GM06990 (cell line): ENCODE data around the gene PYGL.

Source experiments
- DNase-seq: peaks from one replicate; pipeline ENCODE4 v3.0.0-alpha.2; 2011; ENCODE audit not compliant: insufficient read length; ENCODE audit errors: extremely low read depth
- H3K27me3 ChIP-seq: replicated peaks from 2 replicates; pipeline ENCODE4 v1.6.0; 2011; ENCODE audit warnings: low read length; ENCODE audit not compliant: control insufficient read depth, insufficient read depth
- H3K36me3 ChIP-seq: 2 replicates; pipeline ENCODE4 v1.5.1; 2011; ENCODE audit warnings: low read length; ENCODE audit not compliant: control insufficient read depth, insufficient read depth
- H3K4me3 ChIP-seq: replicated peaks from 2 replicates; pipeline ENCODE4 v1.5.1; 2011; ENCODE audit warnings: low read depth, mild to moderate bottlenecking, control low read depth, low read length
- TF ChIP-seq, protein P1 (sequence below): IDR thresholded peaks from 2 replicates; pipeline ENCODE4 v1.5.1; 2011; ENCODE audit warnings: low read length, control low read depth, mild to moderate bottlenecking, inconsistent platforms; ENCODE audit not compliant: insufficient read depth, poor library complexity, severe bottlenecking

Gene PYGL

DNA sequence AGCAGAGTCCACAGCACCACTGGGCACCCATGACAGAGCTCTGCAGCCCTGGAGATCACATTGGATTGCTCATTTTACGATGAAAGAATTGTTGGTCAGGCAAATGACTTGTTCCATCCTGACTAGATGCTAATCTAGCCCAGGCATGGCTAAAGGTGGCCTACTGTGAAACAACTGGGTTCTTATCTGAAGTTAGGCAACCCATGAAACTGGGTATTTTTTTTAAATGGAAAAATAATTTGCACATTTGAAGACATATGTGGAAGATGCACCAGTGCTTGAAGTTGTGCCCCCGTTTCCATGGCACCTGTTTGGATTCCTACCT, 8.3 kb downstream of the PYGL start:
- Histone ChIP-seq H3K4me3 (no peak overlapping the region), H3K36me3 (no peaks in the 10 kb centered on the region), H3K27me3 (no peaks in the 10 kb centered on the region)
- TF ChIP-seq, protein P1, sequence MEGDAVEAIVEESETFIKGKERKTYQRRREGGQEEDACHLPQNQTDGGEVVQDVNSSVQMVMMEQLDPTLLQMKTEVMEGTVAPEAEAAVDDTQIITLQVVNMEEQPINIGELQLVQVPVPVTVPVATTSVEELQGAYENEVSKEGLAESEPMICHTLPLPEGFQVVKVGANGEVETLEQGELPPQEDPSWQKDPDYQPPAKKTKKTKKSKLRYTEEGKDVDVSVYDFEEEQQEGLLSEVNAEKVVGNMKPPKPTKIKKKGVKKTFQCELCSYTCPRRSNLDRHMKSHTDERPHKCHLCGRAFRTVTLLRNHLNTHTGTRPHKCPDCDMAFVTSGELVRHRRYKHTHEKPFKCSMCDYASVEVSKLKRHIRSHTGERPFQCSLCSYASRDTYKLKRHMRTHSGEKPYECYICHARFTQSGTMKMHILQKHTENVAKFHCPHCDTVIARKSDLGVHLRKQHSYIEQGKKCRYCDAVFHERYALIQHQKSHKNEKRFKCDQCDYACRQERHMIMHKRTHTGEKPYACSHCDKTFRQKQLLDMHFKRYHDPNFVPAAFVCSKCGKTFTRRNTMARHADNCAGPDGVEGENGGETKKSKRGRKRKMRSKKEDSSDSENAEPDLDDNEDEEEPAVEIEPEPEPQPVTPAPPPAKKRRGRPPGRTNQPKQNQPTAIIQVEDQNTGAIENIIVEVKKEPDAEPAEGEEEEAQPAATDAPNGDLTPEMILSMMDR: no peak
- DNase-seq: no peak

DNA sequence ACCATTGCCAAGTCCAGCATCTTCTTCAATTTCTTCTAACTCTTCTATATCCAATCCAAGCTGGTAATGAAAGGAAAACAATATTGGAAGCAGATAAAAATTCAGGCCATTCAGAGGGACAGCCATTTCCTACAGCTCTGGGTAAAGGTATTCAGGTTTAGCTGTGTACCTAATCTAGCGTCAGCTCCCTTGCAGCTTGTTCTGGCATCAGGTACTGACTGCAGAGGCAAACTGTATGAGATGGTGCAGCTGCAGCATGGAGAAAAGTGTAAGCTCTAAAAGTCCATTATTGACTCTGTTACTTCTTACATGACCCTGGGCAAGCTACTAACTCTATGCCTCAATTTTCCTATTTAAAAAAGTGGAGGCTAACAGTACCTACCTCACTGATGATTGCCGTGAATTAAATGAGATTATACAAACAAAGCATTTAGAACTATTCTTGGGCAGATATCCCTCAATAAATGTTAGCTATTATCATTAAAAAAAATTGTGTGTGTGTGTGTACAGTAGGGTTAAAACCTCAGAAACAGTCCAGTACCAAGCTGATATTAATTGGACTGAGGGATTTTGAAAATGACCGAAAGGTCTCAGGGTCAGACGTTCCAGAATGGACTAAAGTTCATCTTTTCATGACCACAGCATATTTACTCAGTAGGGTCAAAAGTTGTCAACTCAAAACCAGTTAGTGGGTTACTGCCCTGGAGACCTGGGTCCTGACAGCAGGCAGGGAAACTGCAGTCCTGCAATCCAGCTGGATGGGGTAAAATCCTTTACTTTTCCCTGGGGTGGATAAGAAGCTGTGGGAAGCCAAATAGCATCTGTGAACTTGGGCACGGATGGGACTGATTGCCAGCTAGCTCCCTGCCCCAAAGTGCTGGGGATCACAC, 8.9 kb downstream of the PYGL start:
- Histone ChIP-seq H3K27me3 (no peaks in the 10 kb centered on the region), H3K36me3 (no peaks in the 10 kb centered on the region), H3K4me3 (no peak overlapping the region)
- DNase-seq: no peak
- TF ChIP-seq, protein P1: no peak

DNA sequence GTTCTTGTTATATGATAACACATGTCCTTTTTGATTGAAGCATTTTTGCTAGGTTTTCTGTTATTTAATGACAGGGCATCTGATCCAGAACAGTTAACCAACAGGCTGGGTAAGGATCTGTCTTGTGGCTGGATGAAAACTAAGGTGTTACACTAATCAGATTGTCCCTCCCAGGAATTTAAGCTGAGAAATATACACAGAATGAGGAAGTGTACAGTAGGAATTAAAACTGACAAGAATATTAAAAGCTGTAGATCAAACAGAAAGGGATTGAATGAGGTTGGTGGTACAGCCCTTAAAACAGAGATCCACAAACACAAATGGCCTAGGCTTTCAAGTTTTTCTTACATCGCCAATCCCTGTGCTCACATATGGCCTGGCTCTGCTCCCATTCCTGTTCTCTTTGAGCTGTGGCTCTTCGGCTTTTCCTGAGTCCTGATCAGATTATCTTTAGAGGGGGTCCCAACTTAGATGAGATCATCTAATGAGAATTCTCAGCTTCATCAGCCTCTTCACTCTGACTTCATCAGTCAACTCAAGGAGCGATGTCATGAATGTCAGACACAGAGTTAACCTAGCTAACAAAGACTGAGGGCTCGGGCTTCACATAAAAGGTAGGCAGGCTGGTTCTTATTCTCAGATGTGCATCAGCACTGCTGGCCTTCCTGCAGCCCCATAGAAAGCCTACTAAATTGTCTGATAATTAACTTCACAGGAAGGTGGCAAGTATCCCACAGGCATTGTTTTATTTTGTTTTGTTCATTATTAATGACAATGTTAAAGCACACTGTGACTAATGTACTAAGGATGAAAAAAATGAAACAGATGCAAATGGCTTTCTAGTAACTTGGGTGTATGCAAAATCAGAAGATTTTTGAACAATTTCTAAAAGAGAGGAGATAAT, 11.4 kb downstream of the PYGL start:
- TF ChIP-seq, protein P1: no peak
- no peaks in the 10 kb centered on the region for H3K36me3 ChIP-seq
- H3K27me3 ChIP-seq: no peaks in the 10 kb centered on the region
- H3K4me3 ChIP-seq: no peak overlapping the region
- DNase-seq: no peak

DNA sequence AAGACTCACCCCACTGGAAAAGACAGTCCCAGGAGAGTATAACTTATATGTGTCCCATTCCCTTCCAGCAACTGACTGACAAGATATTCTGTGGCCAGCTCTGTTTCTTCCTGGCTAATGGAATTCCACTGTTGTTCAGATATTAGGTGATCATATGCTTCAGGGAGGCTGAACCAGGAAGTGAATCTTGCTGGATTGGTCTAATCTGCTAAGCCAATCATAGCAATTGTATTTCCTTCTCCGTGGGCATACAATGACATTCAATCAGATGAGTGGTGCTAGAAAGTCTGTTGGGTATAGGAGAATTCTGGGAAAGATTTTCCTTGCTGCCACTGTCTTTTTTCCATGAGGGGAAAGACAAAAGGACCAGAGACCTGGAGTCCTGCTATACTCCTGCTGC, 12.1 kb downstream of the PYGL start:
- Histone ChIP-seq H3K4me3 (no peak overlapping the region), H3K36me3 (no peaks in the 10 kb centered on the region), H3K27me3 (no peaks in the 10 kb centered on the region)
- TF ChIP-seq, protein P1: no peak
- DNase-seq: no peak

DNA sequence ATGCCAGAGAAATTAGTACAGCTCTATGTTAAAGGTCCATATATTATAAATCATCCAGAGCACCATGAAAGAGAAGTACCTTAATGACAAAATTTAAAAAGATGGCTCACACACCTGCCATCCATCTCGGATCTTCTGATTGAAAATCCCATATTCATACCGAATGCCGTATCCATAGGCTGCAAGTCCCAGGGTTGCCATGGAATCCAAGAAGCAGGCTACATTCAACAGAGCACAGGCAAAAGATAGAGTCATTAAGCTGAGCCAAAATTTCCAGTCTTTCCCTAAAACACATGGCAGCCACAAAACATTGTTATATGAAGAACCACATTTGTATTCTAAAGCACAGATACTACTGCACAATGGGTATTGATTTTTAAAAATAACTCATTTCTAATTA, 12.7 kb downstream of the PYGL start:
- H3K4me3 ChIP-seq: no peak overlapping the region
- TF ChIP-seq, protein P1: no peak
- H3K36me3 ChIP-seq: no peaks in the 10 kb centered on the region
- H3K27me3 ChIP-seq: no peaks in the 10 kb centered on the region
- no peak for DNase-seq
